Measurements from ENCODE around the gene IGF2.
"Not testable (repeated sequence)": the region's sequence is repeated elsewhere in the genome, so short reads cannot be mapped to it uniquely, and the experiment has no call there.

IGF2 gene

DNA sequence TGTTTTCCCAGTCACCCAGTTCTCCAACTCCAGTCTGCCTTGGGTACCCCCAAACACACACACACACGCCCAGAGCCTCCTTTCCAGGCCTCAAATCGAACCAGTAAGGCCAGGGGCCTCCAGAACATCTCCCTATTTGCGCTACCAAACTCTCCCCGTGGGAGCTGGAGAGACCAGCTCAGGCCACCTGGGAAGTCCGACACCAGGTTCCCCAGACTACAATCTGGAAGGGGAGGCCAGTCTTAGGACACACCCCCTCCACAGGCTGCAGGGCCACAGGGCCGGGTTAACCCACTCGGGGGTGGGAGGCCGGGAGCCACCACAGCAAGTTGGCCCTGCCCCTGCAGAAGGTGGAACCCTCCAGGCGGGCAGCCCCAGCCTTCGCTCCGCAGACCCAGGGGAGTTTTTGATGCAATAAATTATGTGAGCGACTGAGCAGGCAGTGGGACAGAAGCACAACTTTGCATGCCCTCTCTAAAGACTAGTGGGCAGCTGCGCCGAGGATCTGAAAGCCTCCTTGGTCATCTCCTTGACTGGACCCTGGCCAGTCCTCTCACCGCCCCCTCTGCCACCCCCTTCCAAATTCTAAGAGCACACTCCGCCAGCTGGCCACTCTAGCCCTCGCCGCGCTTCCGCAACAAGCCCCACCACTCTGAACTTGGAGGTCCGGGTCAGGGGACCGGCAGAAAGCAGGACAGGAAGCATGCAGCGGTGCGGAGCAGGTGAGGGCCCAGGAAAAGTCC lies 2.8 kb downstream of the IGF2 start:
- no peak for DNase-seq

GRCh38 chr11:2135648-2136201 lies 3.5 kb downstream of the IGF2 start:
- DNase-seq = no peak

DNA sequence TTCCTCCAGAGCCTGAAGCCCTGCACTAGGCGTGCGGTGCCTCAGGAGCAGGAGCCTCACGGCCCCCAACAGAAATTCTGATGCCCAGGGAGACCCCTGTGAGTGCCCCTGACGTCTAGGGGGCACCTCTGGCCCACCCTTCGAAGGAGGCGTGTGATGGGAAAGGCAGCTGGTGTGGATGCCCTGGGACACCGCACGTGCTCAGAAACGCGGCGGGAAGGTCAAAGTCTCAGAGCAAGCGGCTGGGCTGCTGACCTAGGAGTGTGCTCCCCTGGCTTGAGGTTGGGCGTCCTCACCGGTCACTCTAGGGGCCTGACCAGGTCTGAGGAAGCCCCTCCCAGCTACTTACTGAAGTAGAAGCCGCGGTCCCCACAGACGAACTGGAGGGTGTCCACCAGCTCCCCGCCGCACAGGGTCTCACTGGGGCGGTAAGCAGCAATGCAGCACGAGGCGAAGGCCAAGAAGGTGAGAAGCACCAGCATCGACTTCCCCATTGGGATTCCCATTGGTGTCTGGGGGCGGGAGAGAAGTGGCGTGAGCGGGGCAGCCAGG lies 4.1 kb downstream of the IGF2 start:
- DNase-seq = no peak

- DNase-seq = no peak
Measured at GRCh38 chr11:2134022-2135010, 4.9 kb downstream of the IGF2 start.

DNA sequence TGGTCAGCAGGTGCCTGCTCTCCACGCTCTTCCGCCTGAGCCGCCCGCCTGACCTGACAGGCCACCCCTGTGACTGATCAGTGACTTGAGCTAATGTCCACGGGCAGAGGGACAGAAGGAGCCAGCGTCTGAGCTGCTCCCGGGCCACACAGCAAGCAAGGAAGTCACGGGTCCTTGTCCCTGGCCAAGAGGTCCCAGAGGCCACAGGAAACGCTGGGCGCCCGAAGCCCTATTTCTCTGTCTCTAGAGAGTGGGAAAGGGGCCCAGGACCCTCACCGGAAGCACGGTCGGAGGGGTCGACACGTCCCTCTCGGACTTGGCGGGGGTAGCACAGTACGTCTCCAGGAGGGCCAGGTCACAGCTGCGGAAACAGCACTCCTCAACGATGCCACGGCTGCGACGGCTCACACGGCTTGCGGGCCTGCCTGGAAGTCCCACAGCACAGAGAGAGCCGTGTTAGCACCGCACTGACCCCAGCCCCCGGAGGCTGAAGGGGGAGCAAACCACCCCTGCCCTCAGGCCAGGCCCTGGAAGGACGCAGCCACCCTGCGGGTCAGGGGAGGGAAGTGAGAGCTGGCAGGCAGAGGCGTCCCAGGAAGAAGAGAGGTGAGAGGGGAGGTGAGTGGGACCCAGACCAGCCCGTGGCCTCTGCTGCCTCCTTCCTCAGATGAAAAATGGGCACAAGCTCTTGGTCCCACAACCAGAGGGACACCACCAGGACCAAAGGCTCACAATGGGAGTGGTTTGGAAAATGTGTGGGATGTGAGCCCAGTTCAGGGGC lies 5.8 kb downstream of the IGF2 start:
- DNase-seq = no peak

- DNase-seq = no peak
Measured at GRCh38 chr11:2132874-2133240, 6.3 kb downstream of the IGF2 start.

DNA sequence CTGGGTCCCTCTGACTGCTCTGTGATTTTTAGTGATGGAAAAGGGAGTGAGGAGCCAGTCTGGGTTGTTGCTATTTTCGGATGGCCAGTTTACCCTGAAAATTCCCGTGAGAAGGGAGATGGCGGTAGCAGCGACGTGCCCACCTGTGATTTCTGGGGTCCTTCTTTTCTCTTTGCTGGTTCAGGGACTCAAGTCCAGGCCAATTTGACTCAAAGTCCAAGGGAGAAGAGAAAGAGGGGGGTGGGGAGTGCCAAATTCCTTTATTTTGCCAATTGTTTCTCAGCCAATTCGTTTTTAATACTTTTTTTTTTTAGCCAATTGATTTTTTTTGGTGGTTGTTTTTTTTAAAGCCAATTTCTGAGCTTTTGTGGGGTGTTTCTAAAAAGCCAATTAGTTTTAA lies 6.9 kb downstream of the IGF2 start:
- no peak for DNase-seq

GRCh38 chr11:2131371-2132236 lies 7.6 kb downstream of the IGF2 start:
- no peak for DNase-seq

DNA sequence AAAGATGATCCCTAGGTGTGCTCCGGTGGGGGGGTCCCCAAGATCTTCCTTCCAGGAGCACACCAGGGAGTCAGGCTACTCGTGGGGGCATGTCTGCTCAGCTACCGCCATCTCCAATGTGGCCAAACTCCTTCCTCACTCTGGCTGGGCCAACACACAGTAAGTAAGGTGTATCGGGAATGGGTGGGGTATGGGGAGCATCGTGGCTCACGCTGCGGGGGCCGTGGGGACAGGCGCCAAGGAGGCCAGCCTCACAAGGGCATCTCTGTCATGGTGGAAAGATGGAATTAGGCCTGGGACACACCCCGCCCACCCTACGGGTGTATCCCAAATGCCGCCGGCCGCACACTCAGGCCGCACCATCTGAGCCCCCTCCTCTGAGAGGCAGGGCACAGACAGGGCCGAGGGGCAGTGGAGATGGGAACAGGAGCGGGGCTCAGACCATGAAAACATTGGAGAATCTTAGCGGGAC lies 8.3 kb downstream of the IGF2 start:
- DNase-seq = no peak

- DNase-seq = no peak
Measured at GRCh38 chr11:2129699-2130366, 9.4 kb downstream of the IGF2 start.

DNA sequence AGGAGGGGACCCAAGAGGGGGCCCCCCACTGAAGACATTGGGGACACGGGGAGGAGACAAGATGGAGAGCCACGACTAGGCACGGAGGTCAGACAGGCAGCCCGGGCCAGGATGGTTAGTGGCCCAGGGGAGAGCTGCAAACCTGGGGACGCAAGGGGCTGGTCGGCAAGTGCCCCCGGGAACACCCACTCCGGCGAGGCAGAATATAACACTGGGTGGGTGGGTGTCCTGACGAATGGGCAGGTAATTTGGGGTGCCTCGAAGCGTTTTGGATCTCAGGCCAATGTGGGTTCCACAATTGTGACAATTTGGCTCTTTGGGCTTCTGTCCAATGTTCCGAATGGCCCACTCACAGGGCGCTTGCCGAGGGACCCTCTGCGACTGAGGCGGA lies 9.9 kb downstream of the IGF2 start:
- no peak for DNase-seq

DNA sequence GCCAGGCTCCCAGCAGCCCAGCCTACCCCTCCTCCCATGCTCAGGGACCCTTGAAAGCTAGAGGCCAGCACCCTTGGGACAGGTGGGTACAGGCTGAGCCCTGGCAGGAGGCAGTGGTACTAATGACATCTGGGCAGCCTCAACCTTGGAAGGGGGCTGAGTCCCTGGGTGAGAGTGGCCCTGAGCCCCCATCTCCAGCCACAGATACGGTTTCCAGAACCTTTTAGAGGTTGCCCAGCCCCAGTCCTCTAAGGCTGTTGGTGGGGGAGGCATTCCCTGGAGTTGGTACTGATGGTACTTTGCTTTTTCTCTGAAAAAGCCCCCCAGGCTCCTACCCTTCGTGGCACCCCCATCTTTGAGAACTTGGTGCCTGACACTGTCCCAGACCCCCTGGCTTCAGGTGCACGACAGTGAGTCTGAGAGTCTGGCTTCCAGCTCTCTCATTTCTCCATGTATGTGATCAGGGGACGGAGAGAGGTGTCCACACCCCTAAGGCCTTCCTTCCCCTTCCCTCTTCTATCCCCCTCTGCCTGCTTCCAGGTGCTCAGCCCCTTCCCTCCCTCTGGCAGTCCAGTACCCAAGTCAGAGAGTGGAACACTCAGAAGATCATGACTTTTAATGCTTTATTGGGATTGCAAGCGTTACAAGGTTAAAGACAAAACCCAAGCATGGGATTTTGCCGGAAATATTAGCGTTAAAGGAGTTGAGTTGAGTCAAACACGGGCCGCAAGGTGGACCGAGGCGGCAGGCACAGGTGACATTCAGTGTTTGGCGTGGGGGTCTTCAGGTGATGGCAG lies 10.5 kb downstream of the IGF2 start:
- no peak for DNase-seq

GRCh38 chr11:2128130-2128510 lies 11.1 kb downstream of the IGF2 start:
- no peak for DNase-seq

DNA sequence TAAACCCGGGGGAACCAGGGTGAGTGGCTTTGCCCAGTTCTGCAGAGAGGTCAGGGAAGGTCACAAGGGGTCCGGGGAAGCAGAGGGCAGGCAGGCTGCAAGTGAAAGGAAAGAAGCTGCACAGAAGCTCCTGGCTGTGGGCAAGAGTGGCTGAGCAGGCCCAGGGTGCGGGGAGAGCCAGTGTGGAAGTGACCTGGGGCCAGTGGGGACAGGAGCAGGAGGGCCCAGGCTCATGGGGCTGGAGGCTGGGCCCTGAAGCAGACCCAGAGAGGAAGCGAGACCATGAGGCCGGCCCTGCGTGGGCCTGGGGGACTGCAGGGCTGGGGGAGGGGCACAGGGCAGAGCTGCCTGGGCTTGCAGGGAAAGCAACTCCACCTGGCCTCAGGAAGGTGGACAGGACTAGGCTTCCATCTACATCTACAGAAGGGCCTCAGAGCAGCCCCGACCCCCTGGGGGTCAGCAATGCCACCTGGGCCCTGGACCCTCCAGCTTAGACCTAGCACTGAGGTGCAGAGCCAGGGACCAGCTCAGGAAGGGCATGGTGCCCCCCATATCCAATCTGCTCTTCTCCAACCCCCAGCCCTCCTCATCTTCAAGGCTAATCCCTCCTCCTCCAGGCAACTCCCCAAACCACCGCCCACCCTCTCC lies 11.6 kb downstream of the IGF2 start:
- no peak for DNase-seq

DNA sequence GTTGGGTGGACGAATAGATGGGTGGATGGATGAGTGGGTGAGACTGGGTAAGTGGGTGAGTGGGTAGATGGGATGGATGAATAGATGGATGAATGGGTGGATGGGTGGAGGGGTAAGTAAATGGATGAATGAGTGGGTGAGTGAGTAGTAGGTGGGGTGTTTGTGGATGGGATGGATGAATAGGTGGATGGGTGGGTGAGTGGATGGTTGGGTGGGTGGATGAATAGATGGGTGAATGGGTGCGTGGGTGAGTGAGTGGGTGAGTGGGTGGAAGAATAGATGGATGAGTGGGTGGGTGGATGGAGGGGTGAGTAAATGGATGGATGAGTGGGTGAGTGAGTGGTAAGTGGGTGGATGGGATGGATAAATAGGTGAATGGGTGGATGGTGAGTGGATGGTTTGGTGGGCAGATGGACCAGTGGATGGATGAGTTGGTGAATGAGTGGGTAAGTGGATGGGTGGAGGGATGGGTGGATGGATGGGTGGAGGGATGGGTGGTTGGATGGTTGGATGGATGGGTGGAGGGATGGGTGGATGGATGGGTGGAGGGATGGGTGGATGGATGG lies 12.6 kb downstream of the IGF2 start:
- no peak for DNase-seq

GRCh38 chr11:2124736-2125484 lies 14.3 kb downstream of the IGF2 start:
- not testable (repeated sequence) for DNase-seq

DNA sequence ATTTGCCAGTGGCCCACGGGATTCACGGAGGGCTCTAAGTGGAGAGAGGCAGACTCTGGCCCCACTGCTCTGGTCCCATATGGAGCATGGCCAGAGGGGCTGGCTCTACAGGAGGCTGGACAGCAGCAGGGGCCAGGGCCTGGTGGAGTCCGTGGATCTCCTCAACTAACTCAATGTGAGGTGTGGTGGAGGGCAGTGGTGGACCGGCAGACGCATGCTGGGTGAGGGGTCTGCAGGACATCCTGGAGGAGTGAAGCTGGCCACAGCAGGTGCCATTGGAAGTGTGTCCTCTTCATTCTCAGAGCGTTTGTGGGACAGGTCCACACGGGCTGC lies 15.6 kb downstream of the IGF2 start:
- DNase-seq = no peak

- DNase-seq = no peak
Measured at GRCh38 chr11:2122907-2123627, 16.1 kb downstream of the IGF2 start.

All from hematopoietic multipotent progenitor cell treated with erythropoietin and hydrocortisone succinate and interleukin-3 and kit ligand, for 6 days (in vitro differentiated cells).